ENCODE measurements around the gene FSCN2. TPM values are rescaled to one million over a fixed set of nuclear protein-coding genes. Genes with fewer than 3 reads are reported as not detected.

Gene FSCN2
- polyA plus RNA-seq, 1 donor (not counting 4 experiments of a cell fraction or from before 2014, with no cell fraction given), result not detected

- dilution Hi-C loops (cut with MboI; ENCODE audit: extremely low pct_ligation_motif_present, low sequenced_read_pairs), result no loop called here
- no peaks in the 10 kb centered on the region for H3K27me3 ChIP-seq (ENCODE audit: control insufficient read depth, extremely low read depth, insufficient read depth, low read length)
Measured at GRCh38 chr17:81546906-81547613, 18.9 kb downstream of the FSCN2 start.

GRCh38 chr17:81547614-81547982 lies 19.4 kb downstream of the FSCN2 start:
- TF ChIP-seq CTCF (optimal IDR thresholded peaks at IDR 0.05 in 1 of 3, IDR thresholded peaks at IDR 0.05 in 1 of 3, conservative IDR thresholded peaks at IDR 0.05 in 1 of 3; ENCODE audit: extremely low read depth in 1 of 3, insufficient read depth in 2 of 3, low read length in 3 of 3), result no peak
- TF ChIP-seq EZH2 (IDR thresholded peaks at IDR 0.05; ENCODE audit: low read length), result no peak
- H3K36me3 ChIP-seq (ENCODE audit: control insufficient read depth in 2 of 2, extremely low read depth in 1 of 2, insufficient read depth in 2 of 2, low read length in 2 of 2), result peaks cover 31 to 42% of the 10 kb centered on the region in 2 experiments
- H3K4me2 ChIP-seq (ENCODE audit: control insufficient read depth, extremely low read depth, insufficient read depth, low read depth, low read length), result no peak overlapping the region
- H3K9me3 ChIP-seq (ENCODE audit: control insufficient read depth, low read depth, low read length), result no peaks in the 10 kb centered on the region
- H3K27ac ChIP-seq (ENCODE audit: control insufficient read depth, insufficient read depth, low read length), result no peak overlapping the region
- no peak overlapping the region for H2AFZ ChIP-seq (ENCODE audit: control insufficient read depth, low read length)
- FAIRE-seq (no peak), DNase-seq (ENCODE audit: low read depth, low spot score) (no peak)
- H3K9ac ChIP-seq (ENCODE audit: control insufficient read depth, extremely low read depth, insufficient read depth, low read length), result no peak overlapping the region
- H4K20me1 ChIP-seq (ENCODE audit: control insufficient read depth, extremely low read depth, insufficient read depth, low read length), result no peaks in the 10 kb centered on the region
- peaks cover 7% of the 10 kb centered on the region for H3K4me1 ChIP-seq (ENCODE audit: control insufficient read depth, extremely low read depth, insufficient read depth, low read length)
- H3K79me2 ChIP-seq (ENCODE audit: control insufficient read depth, insufficient read depth, low read length), result peaks cover 24% of the 10 kb centered on the region
- no peaks in the 10 kb centered on the region for H3K9me1 ChIP-seq (ENCODE audit: control insufficient read depth, extremely low read depth, insufficient read depth, low read length)
- H3K4me3 ChIP-seq (ENCODE audit: control insufficient read depth in 2 of 3, extremely low read depth in 1 of 3, insufficient read depth in 2 of 3, low read depth in 1 of 3, low read length in 3 of 3), result no peak overlapping the region
- H3K27me3 ChIP-seq (ENCODE audit: control insufficient read depth, extremely low read depth, insufficient read depth, low read length), result no peaks in the 10 kb centered on the region
- dilution Hi-C loops (cut with MboI; ENCODE audit: extremely low pct_ligation_motif_present, low sequenced_read_pairs), result no loop called here

More at GRCh38 chr17:81546906-81547613, 18.9 kb downstream of the FSCN2 start:
- Histone ChIP-seq H3K9me1 (ENCODE audit: control insufficient read depth, extremely low read depth, insufficient read depth, low read length) (no peaks in the 10 kb centered on the region), H2AFZ (ENCODE audit: control insufficient read depth, low read length) (no peak overlapping the region), H3K4me2 (ENCODE audit: control insufficient read depth, extremely low read depth, insufficient read depth, low read depth, low read length) (no peak overlapping the region), H3K36me3 (ENCODE audit: control insufficient read depth in 2 of 2, extremely low read depth in 1 of 2, insufficient read depth in 2 of 2, low read length in 2 of 2) (peaks cover 36 to 42% of the 10 kb centered on the region in 2 experiments), H3K27ac (ENCODE audit: control insufficient read depth, insufficient read depth, low read length) (no peak overlapping the region), H3K4me3 (ENCODE audit: control insufficient read depth in 2 of 3, extremely low read depth in 1 of 3, insufficient read depth in 2 of 3, low read depth in 1 of 3, low read length in 3 of 3) (no peak overlapping the region), H3K79me2 (ENCODE audit: control insufficient read depth, insufficient read depth, low read length) (peaks cover 24% of the 10 kb centered on the region), H3K9me3 (ENCODE audit: control insufficient read depth, low read depth, low read length) (no peaks in the 10 kb centered on the region), H4K20me1 (ENCODE audit: control insufficient read depth, extremely low read depth, insufficient read depth, low read length) (no peaks in the 10 kb centered on the region), H3K4me1 (ENCODE audit: control insufficient read depth, extremely low read depth, insufficient read depth, low read length) (peaks cover 7% of the 10 kb centered on the region), H3K9ac (ENCODE audit: control insufficient read depth, extremely low read depth, insufficient read depth, low read length) (no peak overlapping the region)
- no peak for DNase-seq (ENCODE audit: low read depth, low spot score)
- FAIRE-seq, result no peak
- TF ChIP-seq EZH2 (IDR thresholded peaks at IDR 0.05; ENCODE audit: low read length), result no peak
- TF ChIP-seq CTCF (optimal IDR thresholded peaks at IDR 0.05 in 1 of 3, IDR thresholded peaks at IDR 0.05 in 1 of 3, conservative IDR thresholded peaks at IDR 0.05 in 1 of 3; ENCODE audit: extremely low read depth in 1 of 3, insufficient read depth in 2 of 3, low read length in 3 of 3), result no peak
